HG02938 (cell line): ENCODE data around the gene ANTKMT.

Experiments used
- ATAC-seq: cut with Tn5 transposase; IDR thresholded peaks from one replicate; pipeline ENCODE4 v1.9.1; 2021; ENCODE audit warnings: mild to moderate bottlenecking, moderate library complexity; ENCODE audit not compliant: unreplicated experiment

ANTKMT gene

DNA sequence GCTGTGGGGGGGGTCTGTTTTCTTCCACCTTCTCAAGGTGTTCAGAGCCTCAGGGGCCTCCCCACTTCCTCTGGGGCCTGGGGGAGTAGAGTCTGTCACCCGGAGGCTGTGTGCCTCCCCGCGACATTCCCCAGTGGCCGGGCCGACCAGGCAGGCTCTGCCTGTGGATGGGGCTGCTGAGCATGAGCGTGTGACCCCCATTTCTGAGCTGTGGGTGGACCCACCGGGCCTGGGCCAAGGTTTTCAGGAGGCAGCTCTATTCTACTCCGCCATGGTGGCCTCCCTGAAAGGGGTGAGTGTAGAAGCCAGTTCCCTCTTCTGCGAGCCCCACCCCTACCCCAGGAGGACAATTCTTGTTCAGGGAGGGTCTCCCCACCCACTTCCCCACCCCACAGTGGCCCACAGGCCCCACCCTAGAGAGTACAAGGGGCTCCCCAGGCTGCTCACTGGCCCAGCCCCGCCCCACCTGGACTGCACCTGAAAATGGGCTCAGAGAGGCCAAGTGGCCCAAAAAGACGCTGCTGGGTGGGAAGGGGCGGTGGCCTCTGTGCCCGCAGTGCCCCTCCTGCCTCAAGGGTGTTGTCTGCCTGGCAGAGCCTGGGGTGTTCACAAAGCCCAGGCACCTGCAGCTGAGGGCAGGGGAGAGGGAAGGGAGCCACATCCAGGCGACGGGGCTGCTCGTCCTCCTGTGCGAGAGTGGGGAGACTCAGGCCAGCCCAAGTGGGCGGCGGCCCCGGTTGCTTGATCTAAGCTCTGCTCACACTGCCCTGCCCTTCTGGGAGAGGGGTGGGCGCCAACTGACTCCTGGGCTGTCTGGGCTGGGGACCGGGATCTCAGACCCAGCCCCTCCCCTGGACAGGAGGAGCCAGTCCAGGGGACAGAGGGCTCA lies 40.9 kb downstream of the ANTKMT start:
- no peak for ATAC-seq

- ATAC-seq: no peak
These were observed 41.8 kb downstream of the ANTKMT start for GRCh38 chr16:762595-763268.

DNA sequence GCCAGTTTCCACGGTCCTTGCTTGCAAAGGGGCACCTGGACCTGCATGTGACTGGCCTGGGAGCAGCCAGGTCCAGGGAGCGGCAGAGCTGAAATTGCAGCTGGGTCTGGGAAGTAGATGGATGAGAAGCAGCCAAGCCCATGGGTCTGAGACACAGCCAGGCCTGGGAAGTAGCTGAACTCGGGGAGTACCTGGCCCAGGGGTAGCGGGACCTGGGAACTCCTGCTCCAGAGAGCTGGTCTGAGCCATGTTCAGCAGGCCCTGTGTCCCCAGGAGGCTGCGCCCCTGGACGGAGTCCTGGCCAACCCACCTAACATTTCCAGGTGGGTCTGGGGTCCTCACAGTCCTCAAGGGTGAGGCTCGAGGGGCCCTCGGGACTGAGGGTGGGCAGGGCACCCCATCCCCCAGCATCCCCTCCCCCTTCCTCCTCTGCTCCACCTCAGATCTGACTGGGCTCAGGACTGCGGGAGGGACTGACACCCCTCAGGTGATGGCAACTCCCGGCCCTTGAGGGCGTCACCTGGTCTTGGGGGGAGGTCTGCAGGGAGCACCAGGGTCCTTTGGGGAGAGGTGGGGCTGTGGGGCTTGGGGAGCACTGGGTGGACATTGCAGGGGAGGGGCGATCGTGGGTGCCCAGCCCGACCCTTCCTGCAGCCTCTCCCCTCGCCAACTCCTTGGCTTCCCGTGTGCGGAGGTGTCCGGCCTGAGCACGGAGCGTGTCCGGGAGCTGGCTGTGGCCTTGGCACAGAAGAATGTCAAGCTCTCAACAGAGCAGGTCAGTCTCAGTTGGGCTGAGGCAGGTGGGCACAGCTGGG lies 42.6 kb downstream of the ANTKMT start:
- ATAC-seq: no peak

GRCh38 chr16:764184-764750 lies 43.3 kb downstream of the ANTKMT start:
- no peak for ATAC-seq

GRCh38 chr16:764848-765487 lies 44.0 kb downstream of the ANTKMT start:
- no peak for ATAC-seq

- no peak for ATAC-seq
These were observed 44.5 kb downstream of the ANTKMT start for GRCh38 chr16:765488-765865.

DNA sequence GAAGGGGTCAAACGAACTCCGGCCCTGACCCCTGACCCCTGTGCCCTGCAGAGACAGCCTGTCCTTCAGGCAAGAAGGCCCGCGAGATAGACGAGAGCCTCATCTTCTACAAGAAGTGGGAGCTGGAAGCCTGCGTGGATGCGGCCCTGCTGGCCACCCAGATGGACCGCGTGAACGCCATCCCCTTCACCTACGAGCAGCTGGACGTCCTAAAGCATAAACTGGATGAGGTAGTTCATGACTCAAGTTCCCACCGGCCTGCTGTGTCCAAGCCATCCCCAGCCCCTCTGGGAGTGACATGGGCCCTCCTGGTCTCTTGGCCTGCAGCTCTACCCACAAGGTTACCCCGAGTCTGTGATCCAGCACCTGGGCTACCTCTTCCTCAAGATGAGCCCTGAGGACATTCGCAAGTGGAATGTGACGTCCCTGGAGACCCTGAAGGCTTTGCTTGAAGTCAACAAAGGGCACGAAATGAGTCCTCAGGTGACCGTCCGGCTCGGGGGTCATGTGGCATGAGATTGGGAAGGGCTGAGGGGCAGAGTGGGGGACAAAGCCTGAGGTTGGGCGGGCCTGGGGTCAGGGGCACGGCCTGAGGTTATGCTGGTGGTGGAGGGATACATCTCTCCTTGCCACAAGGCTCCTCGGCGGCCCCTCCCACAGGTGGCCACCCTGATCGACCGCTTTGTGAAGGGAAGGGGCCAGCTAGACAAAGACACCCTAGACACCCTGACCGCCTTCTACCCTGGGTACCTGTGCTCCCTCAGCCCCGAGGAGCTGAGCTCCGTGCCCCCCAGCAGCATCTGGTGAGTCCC lies 45.3 kb downstream of the ANTKMT start:
- ATAC-seq: no peak

GRCh38 chr16:766820-767640 lies 46.1 kb downstream of the ANTKMT start:
- ATAC-seq: no peak

- no peak for ATAC-seq
These were observed 46.8 kb downstream of the ANTKMT start for GRCh38 chr16:767743-768235.

- no peak for ATAC-seq
These were observed 47.5 kb downstream of the ANTKMT start for GRCh38 chr16:768428-768827.

DNA sequence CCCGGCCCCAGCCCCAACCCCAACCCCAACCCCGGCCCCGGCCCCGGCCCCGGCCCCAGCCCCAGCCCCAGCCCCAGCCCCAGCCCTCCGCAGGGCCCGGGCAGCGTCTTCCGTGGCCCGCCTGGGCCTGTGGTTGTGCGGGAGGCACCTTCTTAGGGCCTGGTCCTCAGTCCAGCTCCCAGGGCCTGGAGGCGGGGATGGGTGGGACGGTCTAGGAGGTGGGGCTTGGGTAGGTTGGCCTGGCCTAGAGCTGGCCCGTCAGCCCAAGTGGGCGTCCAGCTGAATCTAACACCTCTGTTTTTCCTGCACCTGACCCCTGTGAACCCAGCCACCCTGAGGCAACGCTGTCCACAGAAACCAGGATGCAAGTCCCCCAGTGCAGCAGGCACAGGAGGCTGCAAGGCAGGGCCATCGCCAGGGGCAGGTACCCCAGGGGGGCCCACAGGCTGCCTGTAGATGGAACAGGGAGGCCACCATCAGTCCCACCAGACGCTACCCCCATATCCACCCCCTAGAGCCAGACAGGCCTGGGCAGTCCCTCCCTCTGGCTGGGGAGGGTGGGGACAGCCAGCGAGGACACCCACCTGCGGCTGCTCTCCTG lies 48.3 kb downstream of the ANTKMT start:
- no peak for ATAC-seq

GRCh38 chr16:769934-770333 lies 49.0 kb downstream of the ANTKMT start:
- no peak for ATAC-seq

DNA sequence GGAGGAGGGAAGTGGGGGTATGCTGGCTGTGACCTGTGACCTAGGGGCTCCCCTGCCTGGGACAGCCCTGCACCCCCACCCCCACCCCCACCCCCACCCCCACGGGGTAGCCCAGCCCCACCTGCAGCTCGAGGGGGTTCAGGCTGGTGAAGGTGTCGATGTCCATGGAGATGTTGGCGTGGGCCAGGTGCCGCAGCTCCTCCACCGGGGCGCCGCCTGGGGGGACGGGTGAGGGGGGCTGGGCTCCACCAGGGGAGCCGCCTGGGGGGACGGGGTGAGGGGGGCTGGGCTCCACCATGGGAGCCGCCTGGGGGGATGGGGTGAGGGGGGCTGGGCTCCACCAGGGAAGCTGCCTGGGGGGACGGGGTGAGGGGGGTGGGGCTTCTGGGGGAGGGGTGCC lies 49.5 kb downstream of the ANTKMT start:
- no peak for ATAC-seq
